K562 (cell line): ENCODE results near the gene TDO2. TPM values are rescaled to one million over a fixed set of nuclear protein-coding genes. Genes with fewer than 3 reads are reported as not detected.

Experiments used
- POLR2G ChIP-seq: fragments of 200-400 bp; formaldehyde crosslinking; IDR thresholded peaks from 2 replicates; pipeline ENCODE4 v1.6.1; 2017; ENCODE audit warnings: low read depth, mild to moderate bottlenecking, antibody characterized with exemption, low read length, moderate library complexity
- ZNF318 ChIP-seq, 2 experiments: fragments of 450-650 bp; IDR thresholded peaks; 2 replicates each; pipeline ENCODE4 v1.6.1; 2016; ENCODE audit warnings: mild to moderate bottlenecking in 2 of 2, borderline replicate concordance in 1 of 2, low read depth in 1 of 2, moderate library complexity in 1 of 2
- ZNF609 ChIP-seq: sonication (generic); formaldehyde crosslinking; IDR thresholded peaks from 2 replicates; pipeline ENCODE4 v1.8.1; 2023; ENCODE audit warnings: missing genetic modification reagents, mild to moderate bottlenecking, borderline replicate concordance
- polyA plus RNA-seq, 8 experiments: library from polyadenylated mRNA; depleted of rRNA in 4 of 8; stranded (reverse) in 5 of 8; unstranded in 3 of 8; fragments of >200 nt; fragmentation: Nextera tagmentation in 2 of 8; fragmentation: Illumina TruSeq in 1 of 8; extraction: Ambion mirVana in 2 of 8; extraction: Trizol in 1 of 8; gene quantifications; 2 replicates each; pipeline versions ENCODE4 v1.2.1 to v1.2.3, GENCODE V29; 2011 to 2014; ENCODE audit warnings: inconsistent platforms in 1 of 8, missing spikeins in 1 of 8
- total RNA-seq, 7 experiments: library from RNA; depleted of rRNA in 6 of 7; stranded (reverse); fragments of >200 nt in 6 of 7; fragmentation: Illumina TruSeq in 2 of 7; extraction: Trizol in 2 of 7; gene quantifications; 2 replicates each; pipeline versions ENCODE4 v1.2.1 to v1.2.3, GENCODE V29; 2011 to 2021; ENCODE audit warnings: low replicate concordance in 1 of 7

Gene TDO2
- total and polyA plus RNA-seq, 9 of the 15 experiments (the other 6 are each of a cell fraction or from before 2014, with no cell fraction given), result 0.09 to 0.65 (median 0.22) TPM; not detected in 2

- TF ChIP-seq ZNF609 (CRISPR knock-in tag) (no peak), POLR2G (no peak), ZNF318 (IDR thresholded peaks at IDR 0.05; ENCODE audit: borderline replicate concordance in 1 of 2, low read depth in 1 of 2) (no peak)
Observed at GRCh38 chr4:155959417-155959816, 55.9 kb downstream of the TDO2 start (continued).
